Stimulated activated CD8-positive, alpha-beta memory T cell treated with anti-CD3 and anti-CD28 coated beads, Interleukin-7, amount 100 ng/mL, for 24 hours (primary cell): Measurements from ENCODE around the gene SH3D21.

ENCODE experiments used
- DNase-seq: peaks from one replicate; pipeline ENCODE4 v3.0.0-alpha.2; 2020; ENCODE audit warnings: low read depth

Gene SH3D21

GRCh38 chr1:36359383-36359782 is 53.2 kb downstream of the SH3D21 start:
- no peak for DNase-seq

GRCh38 chr1:36359911-36360550 is 53.9 kb downstream of the SH3D21 start:
- DNase-seq: no peak

GRCh38 chr1:36365381-36365780 is 59.2 kb downstream of the SH3D21 start:
- no peak for DNase-seq

DNA sequence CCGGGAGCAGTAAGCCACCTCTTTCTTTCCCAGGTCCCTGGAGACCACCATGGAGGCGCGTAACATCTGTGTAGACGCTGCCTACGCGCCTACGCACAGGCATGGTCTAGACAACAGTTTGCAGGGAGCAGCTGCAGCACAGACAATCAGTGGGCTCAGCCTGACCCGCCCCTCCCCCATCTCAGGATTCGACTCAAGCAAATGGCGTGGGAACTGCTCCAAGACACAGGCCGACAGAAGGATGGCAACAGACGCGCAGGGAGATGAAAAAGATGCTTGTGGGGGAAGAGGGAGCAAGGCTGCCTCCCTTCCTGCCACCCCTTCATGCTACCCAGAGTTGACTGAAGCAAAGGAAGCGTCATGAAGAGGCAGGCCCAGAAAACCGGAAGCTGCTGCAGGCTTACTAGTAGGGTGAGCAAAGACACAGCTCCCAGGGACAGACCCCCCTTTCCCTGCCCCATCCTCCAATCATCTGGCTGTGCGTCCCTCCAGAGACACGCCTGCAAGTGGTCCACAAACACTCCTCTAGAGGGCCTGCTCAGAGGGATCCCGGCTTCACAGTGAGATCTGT is 60.0 kb downstream of the SH3D21 start:
- peak; percentile 10 for DNase-seq

GRCh38 chr1:36367066-36367465 is 60.9 kb downstream of the SH3D21 start:
- no peak for DNase-seq

- no peak for DNase-seq
Measured at GRCh38 chr1:36367798-36368197, 61.6 kb downstream of the SH3D21 start.

DNA sequence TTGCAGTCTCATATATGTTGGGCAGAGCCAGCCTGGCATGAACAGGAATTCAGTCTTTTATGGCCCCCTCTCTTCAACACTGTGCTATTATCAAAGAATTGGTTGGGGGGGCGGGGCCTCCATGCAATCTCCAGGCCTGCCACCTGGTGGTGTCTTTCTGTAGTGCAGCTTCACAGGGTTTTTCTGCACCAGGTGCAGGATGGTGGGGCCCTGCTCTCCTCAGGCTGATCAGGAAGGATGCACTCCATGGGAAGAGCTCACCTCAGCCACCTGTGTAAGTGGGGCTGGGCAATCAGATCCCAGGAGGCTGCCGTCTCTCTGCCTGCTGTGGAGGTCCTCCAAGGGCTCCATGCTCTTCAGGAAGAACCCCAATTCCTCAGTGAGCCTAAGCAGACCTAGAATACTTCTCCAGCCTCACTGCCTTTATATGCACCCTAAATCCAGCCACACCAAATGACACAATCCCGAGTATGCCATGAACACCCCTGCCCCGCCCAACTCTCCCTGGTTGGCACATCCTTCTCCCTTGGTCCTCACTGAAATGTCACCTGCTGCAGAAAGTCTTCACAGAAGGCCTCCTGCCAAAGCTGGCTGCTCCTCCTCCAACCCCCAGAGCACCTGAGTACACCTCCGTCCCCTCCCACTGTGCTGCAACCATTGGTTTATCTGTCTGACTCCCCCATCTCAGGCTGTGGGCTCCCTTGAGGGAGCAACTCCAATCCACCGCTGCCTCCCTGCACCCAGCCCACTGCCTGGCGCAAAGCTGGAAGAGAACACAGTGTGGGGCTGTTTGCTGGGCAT is 63.1 kb downstream of the SH3D21 start:
- DNase-seq: peak; percentile 75
